Glomerular endothelial cell (primary cell): Measurements from ENCODE around the gene PRRX1. TPM values are rescaled to one million over a fixed set of nuclear protein-coding genes. Genes with fewer than 3 reads are reported as not detected.

Experiments
- DNase-seq: peaks from one replicate; pipeline ENCODE4 v3.0.0-alpha.2; 2011; ENCODE audit warnings: low read depth, low spot score; ENCODE audit errors: extremely low read depth
- total RNA-seq: library from RNA; depleted of rRNA; stranded (reverse); fragments of >200 nt; gene quantifications from 2 replicates; pipeline ENCODE4 v1.2.3, GENCODE V29; 2015

PRRX1 gene
- total RNA-seq, 1 donor from 2014 or later, result 0.93 TPM

GRCh38 chr1:170714938-170715337 is 51.0 kb downstream of the PRRX1 start:
- DNase-seq, result no peak

GRCh38 chr1:170716835-170717429 is 53.0 kb downstream of the PRRX1 start:
- no peak for DNase-seq

GRCh38 chr1:170720661-170721060 is 56.7 kb downstream of the PRRX1 start:
- no peak for DNase-seq

GRCh38 chr1:170721621-170722020 is 57.7 kb downstream of the PRRX1 start:
- DNase-seq, result no peak

GRCh38 chr1:170723518-170723917 is 59.6 kb downstream of the PRRX1 start:
- DNase-seq, result no peak

- DNase-seq, result no peak
These were observed 61.4 kb downstream of the PRRX1 start for GRCh38 chr1:170725326-170725725.

GRCh38 chr1:170727963-170728362 is 64.0 kb downstream of the PRRX1 start:
- DNase-seq, result no peak

GRCh38 chr1:170729225-170730002 is 65.5 kb downstream of the PRRX1 start:
- no peak for DNase-seq

GRCh38 chr1:170730014-170730413 is 66.1 kb downstream of the PRRX1 start:
- no peak for DNase-seq

GRCh38 chr1:170730438-170730837 is 66.5 kb downstream of the PRRX1 start:
- peak; percentile 7 for DNase-seq

GRCh38 chr1:170731566-170732251 is 67.8 kb downstream of the PRRX1 start:
- DNase-seq, result no peak

GRCh38 chr1:170732252-170732588 is 68.3 kb downstream of the PRRX1 start:
- DNase-seq, result no peak

- DNase-seq, result no peak
These were observed 70.7 kb downstream of the PRRX1 start for GRCh38 chr1:170734412-170735175.

- DNase-seq, result no peak
These were observed 71.7 kb downstream of the PRRX1 start for GRCh38 chr1:170735366-170736263.

GRCh38 chr1:170739803-170740202 is 75.9 kb downstream of the PRRX1 start:
- no peak for DNase-seq

- no peak for DNase-seq
These were observed 77.7 kb downstream of the PRRX1 start for GRCh38 chr1:170741678-170742077.

GRCh38 chr1:170742600-170742999 is 78.7 kb downstream of the PRRX1 start:
- DNase-seq, result no peak

- DNase-seq, result no peak
These were observed 79.2 kb downstream of the PRRX1 start for GRCh38 chr1:170743083-170743482.

- no peak for DNase-seq
These were observed 85.6 kb downstream of the PRRX1 start for GRCh38 chr1:170749549-170749948.

GRCh38 chr1:170749959-170750358 is 86.0 kb downstream of the PRRX1 start:
- no peak for DNase-seq
